GM23338 (cell line): Measurements from ENCODE around the gene BCS1L. TPM values are rescaled to one million over a fixed set of nuclear protein-coding genes. Genes with fewer than 3 reads are reported as not detected.

Source experiments
- ATAC-seq: fragments of 200-7000 bp; cut with Tn5 transposase; 3 replicates; pipeline ENCODE4 v1.9.1; 2020
- DNase-seq: peaks from one replicate; pipeline ENCODE4 v3.0.0-alpha.2; 2015; ENCODE audit warnings: low spot score
- H2AFZ ChIP-seq: fragments of 200-600 bp; sonication (generic); 2 replicates; pipeline ENCODE4 v1.8.0; 2016; ENCODE audit warnings: antibody characterized with exemption, mild to moderate bottlenecking, moderate library complexity
- H3F3A ChIP-seq: fragments of 200-600 bp; sonication (generic); replicated peaks from 2 replicates; pipeline ENCODE4 v1.8.0; 2017; ENCODE audit warnings: antibody characterized with exemption, mixed run types, low read depth
- H3K27ac ChIP-seq: fragments of 200-600 bp; sonication (generic); 2 replicates; pipeline ENCODE4 v1.6.1; 2016; ENCODE audit warnings: low read depth
- H3K27me3 ChIP-seq: fragments of 200-600 bp; sonication (generic); 2 replicates; pipeline ENCODE4 v1.8.0; 2016; ENCODE audit warnings: mild to moderate bottlenecking, mixed run types, moderate library complexity; ENCODE audit not compliant: insufficient read depth
- H3K36me3 ChIP-seq: fragments of 200-600 bp; sonication (generic); 2 replicates; pipeline ENCODE4 v1.8.0; 2016; ENCODE audit warnings: mild to moderate bottlenecking; ENCODE audit not compliant: insufficient read depth
- H3K4me1 ChIP-seq: fragments of 200-600 bp; sonication (generic); 2 replicates; pipeline ENCODE4 v1.8.0; 2016; ENCODE audit warnings: mild to moderate bottlenecking, moderate library complexity; ENCODE audit not compliant: insufficient read depth
- H3K4me2 ChIP-seq: fragments of 200-600 bp; sonication (generic); 2 replicates; pipeline ENCODE4 v1.7.1; 2017; ENCODE audit warnings: mixed run types
- H3K4me3 ChIP-seq: fragments of 200-600 bp; sonication (generic); 2 replicates; pipeline ENCODE4 v1.6.1; 2016; ENCODE audit warnings: mixed run types
- H3K79me2 ChIP-seq: fragments of 200-600 bp; sonication (generic); replicated peaks from 2 replicates; pipeline ENCODE4 v1.8.0; 2017; ENCODE audit warnings: mild to moderate bottlenecking; ENCODE audit not compliant: insufficient read depth
- H3K9me2 ChIP-seq: fragments of 200-600 bp; sonication (generic); 2 replicates; pipeline ENCODE4 v1.8.0; 2017; ENCODE audit not compliant: insufficient read depth
- H4K20me1 ChIP-seq: fragments of 200-600 bp; sonication (generic); replicated peaks from 2 replicates; pipeline ENCODE4 v1.8.0; 2017; ENCODE audit warnings: mild to moderate bottlenecking; ENCODE audit not compliant: insufficient read depth
- H3K27ac Mint-ChIP-seq: 2 replicates; pipeline ENCODE4 v1.8.0; 2020; ENCODE audit warnings: inconsistent platforms, mild to moderate bottlenecking, moderate library complexity, mixed read lengths
- H3K27me3 Mint-ChIP-seq: 3 replicates; pipeline ENCODE4 v1.8.0; 2022; ENCODE audit warnings: low read depth, mild to moderate bottlenecking, moderate library complexity, mixed read lengths, inconsistent platforms; ENCODE audit not compliant: insufficient read depth, poor library complexity
- H3K36me3 Mint-ChIP-seq: 3 replicates; pipeline ENCODE4 v1.8.0; 2021; ENCODE audit warnings: low read depth, mild to moderate bottlenecking, inconsistent platforms, moderate library complexity, mixed read lengths
- H3K4me1 Mint-ChIP-seq: 3 replicates; pipeline ENCODE4 v1.8.0; 2020; ENCODE audit warnings: mild to moderate bottlenecking, inconsistent platforms, mixed read lengths
- H3K4me3 Mint-ChIP-seq: 3 replicates; pipeline ENCODE4 v1.8.0; 2021; ENCODE audit warnings: moderate library complexity, mild to moderate bottlenecking, inconsistent platforms, mixed read lengths
- H3K9me3 Mint-ChIP-seq: 3 replicates; pipeline ENCODE4 v1.8.0; 2020; ENCODE audit warnings: moderate library complexity, mild to moderate bottlenecking, inconsistent platforms, mixed read lengths
- CREB1 ChIP-seq: fragments of 250-450 bp; sonication (Bioruptor Pico); IDR thresholded peaks from 2 replicates; pipeline ENCODE4 v1.5.0; 2020; ENCODE audit warnings: low read depth, mild to moderate bottlenecking, moderate library complexity
- EZH2 ChIP-seq: fragments of 200-600 bp; sonication (generic); IDR thresholded peaks from one replicate; pipeline ENCODE4 v1.8.0; 2017; ENCODE audit warnings: antibody characterized with exemption, mild to moderate bottlenecking, low read depth; ENCODE audit not compliant: unreplicated experiment
- EZH2phosphoT487 ChIP-seq: fragments of 200-600 bp; sonication (generic); IDR thresholded peaks from one replicate; pipeline ENCODE4 v1.8.1; 2018; ENCODE audit warnings: antibody characterized with exemption; ENCODE audit not compliant: unreplicated experiment
- JUNB ChIP-seq: IDR thresholded peaks from one replicate; pipeline ENCODE4 v1.6.1; 2016; ENCODE audit warnings: antibody characterized with exemption; ENCODE audit not compliant: unreplicated experiment
- NANOG ChIP-seq: IDR thresholded peaks from 2 replicates; pipeline ENCODE4 v1.6.1; 2016; ENCODE audit warnings: antibody characterized with exemption, borderline replicate concordance
- POLR2AphosphoS5 ChIP-seq: IDR thresholded peaks from 2 replicates; pipeline ENCODE4 v1.6.1; 2016; ENCODE audit warnings: antibody characterized with exemption, low read depth
- STAT1 ChIP-seq: IDR thresholded peaks from one replicate; pipeline ENCODE4 v1.6.1; 2016; ENCODE audit warnings: antibody characterized with exemption; ENCODE audit not compliant: unreplicated experiment
- ZNF114 ChIP-seq: fragments of 250-450 bp; sonication (Bioruptor Pico); IDR thresholded peaks from 2 replicates; pipeline ENCODE4 v1.5.0; 2020; ENCODE audit warnings: mild to moderate bottlenecking, moderate library complexity
- ZNF331 ChIP-seq: fragments of 250-450 bp; sonication (Bioruptor Pico); IDR thresholded peaks from 2 replicates; pipeline ENCODE4 v1.5.0; 2020; ENCODE audit warnings: low read depth, mild to moderate bottlenecking, moderate library complexity
- polyA plus RNA-seq: library from polyadenylated mRNA; unstranded; fragments of >200 nt; fragmentation: Nextera tagmentation; extraction: Ambion mirVana; gene quantifications from 2 replicates; pipeline ENCODE4 v1.2.1, GENCODE V29; 2016
- total RNA-seq: library from RNA; depleted of rRNA; stranded (reverse); fragments of >200 nt; shearing (Covaris generic); gene quantifications from 2 replicates; pipeline ENCODE4 v1.2.3, GENCODE V29; 2014
- TF ChIP-seq, protein P1 (sequence below): IDR thresholded peaks from one replicate; pipeline ENCODE4 v1.6.1; 2018; ENCODE audit warnings: antibody characterized with exemption; ENCODE audit not compliant: unreplicated experiment
- TF ChIP-seq, protein P2 (sequence below): IDR thresholded peaks from 2 replicates; pipeline ENCODE4 v1.6.1; 2016; ENCODE audit warnings: antibody characterized with exemption
- TF ChIP-seq, protein P3 (sequence below): fragments of 250-450 bp; sonication (Bioruptor Pico); IDR thresholded peaks from 2 replicates; pipeline ENCODE4 v1.5.0; 2020; ENCODE audit warnings: mild to moderate bottlenecking, moderate library complexity
- TF ChIP-seq, protein P4 (sequence below), 2 experiments: fragments of 200-600 bp in 1 of 2; sonication (generic) in 1 of 2; conservative IDR thresholded peaks; 2 replicates each; pipeline versions ENCODE4 v1.5.1 to v1.6.1; 2016 to 2017; ENCODE audit warnings: antibody characterized with exemption in 2 of 2, low read depth in 2 of 2, mild to moderate bottlenecking in 2 of 2, moderate library complexity in 1 of 2

The BCS1L gene
- total and polyA plus RNA-seq, 2 experiments from 2014 or later: 16.9 to 31.6 TPM

DNA sequence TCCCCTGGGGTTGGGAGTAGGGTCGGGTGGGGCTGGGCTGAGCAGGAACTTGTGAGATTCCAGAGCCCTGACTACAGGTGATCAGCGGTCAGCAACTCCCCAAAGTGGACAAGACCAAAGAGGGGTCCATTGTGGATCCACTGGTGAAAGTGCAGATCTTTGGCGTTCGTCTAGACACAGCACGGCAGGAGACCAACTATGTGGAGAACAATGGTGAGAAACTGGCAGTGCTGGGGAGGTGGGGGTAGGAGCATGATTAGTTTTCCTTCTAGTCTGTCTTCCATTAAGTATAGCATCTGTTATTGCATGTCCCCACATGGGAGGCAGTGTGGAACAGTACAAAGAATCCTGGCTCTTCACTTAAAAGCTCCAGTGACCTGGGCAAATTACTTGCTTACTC is 23.8 kb upstream of the BCS1L start:
- no peaks in the 10 kb centered on the region for H3K79me2 ChIP-seq
- no peaks in the 10 kb centered on the region; the same call in 1 of the 2 replicates for H3K9me2 ChIP-seq
- H3K27me3 Mint-ChIP-seq: peaks cover 3% of the 10 kb centered on the region
- no peaks in the 10 kb centered on the region for H3K4me1 Mint-ChIP-seq
- no peak overlapping the region for H3K4me2 ChIP-seq
- H2AFZ ChIP-seq: no peak overlapping the region
- no peak overlapping the region for H3K4me3 Mint-ChIP-seq
- H3F3A ChIP-seq: no peaks in the 10 kb centered on the region
- 0 out of 2 replicates have a peak, but pooled peaks cover 13% of the 10 kb centered on the region for H3K36me3 ChIP-seq
- no peak overlapping the region for H3K4me3 ChIP-seq
- peaks cover 54% of the 10 kb centered on the region for H3K36me3 Mint-ChIP-seq
- DNase-seq (no peak), ATAC-seq (no peak)
- H4K20me1 ChIP-seq: no peaks in the 10 kb centered on the region; the same call in none of the 2 replicates
- TF ChIP-seq, protein P1, sequence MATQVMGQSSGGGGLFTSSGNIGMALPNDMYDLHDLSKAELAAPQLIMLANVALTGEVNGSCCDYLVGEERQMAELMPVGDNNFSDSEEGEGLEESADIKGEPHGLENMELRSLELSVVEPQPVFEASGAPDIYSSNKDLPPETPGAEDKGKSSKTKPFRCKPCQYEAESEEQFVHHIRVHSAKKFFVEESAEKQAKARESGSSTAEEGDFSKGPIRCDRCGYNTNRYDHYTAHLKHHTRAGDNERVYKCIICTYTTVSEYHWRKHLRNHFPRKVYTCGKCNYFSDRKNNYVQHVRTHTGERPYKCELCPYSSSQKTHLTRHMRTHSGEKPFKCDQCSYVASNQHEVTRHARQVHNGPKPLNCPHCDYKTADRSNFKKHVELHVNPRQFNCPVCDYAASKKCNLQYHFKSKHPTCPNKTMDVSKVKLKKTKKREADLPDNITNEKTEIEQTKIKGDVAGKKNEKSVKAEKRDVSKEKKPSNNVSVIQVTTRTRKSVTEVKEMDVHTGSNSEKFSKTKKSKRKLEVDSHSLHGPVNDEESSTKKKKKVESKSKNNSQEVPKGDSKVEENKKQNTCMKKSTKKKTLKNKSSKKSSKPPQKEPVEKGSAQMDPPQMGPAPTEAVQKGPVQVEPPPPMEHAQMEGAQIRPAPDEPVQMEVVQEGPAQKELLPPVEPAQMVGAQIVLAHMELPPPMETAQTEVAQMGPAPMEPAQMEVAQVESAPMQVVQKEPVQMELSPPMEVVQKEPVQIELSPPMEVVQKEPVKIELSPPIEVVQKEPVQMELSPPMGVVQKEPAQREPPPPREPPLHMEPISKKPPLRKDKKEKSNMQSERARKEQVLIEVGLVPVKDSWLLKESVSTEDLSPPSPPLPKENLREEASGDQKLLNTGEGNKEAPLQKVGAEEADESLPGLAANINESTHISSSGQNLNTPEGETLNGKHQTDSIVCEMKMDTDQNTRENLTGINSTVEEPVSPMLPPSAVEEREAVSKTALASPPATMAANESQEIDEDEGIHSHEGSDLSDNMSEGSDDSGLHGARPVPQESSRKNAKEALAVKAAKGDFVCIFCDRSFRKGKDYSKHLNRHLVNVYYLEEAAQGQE: no peak
- TF ChIP-seq EZH2phosphoT487: no peak
- TF ChIP-seq POLR2AphosphoS5: no peak
- TF ChIP-seq CREB1 (CRISPR knock-in tag): no peak
- TF ChIP-seq, protein P2, sequence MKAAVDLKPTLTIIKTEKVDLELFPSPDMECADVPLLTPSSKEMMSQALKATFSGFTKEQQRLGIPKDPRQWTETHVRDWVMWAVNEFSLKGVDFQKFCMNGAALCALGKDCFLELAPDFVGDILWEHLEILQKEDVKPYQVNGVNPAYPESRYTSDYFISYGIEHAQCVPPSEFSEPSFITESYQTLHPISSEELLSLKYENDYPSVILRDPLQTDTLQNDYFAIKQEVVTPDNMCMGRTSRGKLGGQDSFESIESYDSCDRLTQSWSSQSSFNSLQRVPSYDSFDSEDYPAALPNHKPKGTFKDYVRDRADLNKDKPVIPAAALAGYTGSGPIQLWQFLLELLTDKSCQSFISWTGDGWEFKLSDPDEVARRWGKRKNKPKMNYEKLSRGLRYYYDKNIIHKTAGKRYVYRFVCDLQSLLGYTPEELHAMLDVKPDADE: no peak
- no peak for TF ChIP-seq JUNB
- no peak for TF ChIP-seq NANOG
- no peak for TF ChIP-seq EZH2
- TF ChIP-seq, protein P3, sequence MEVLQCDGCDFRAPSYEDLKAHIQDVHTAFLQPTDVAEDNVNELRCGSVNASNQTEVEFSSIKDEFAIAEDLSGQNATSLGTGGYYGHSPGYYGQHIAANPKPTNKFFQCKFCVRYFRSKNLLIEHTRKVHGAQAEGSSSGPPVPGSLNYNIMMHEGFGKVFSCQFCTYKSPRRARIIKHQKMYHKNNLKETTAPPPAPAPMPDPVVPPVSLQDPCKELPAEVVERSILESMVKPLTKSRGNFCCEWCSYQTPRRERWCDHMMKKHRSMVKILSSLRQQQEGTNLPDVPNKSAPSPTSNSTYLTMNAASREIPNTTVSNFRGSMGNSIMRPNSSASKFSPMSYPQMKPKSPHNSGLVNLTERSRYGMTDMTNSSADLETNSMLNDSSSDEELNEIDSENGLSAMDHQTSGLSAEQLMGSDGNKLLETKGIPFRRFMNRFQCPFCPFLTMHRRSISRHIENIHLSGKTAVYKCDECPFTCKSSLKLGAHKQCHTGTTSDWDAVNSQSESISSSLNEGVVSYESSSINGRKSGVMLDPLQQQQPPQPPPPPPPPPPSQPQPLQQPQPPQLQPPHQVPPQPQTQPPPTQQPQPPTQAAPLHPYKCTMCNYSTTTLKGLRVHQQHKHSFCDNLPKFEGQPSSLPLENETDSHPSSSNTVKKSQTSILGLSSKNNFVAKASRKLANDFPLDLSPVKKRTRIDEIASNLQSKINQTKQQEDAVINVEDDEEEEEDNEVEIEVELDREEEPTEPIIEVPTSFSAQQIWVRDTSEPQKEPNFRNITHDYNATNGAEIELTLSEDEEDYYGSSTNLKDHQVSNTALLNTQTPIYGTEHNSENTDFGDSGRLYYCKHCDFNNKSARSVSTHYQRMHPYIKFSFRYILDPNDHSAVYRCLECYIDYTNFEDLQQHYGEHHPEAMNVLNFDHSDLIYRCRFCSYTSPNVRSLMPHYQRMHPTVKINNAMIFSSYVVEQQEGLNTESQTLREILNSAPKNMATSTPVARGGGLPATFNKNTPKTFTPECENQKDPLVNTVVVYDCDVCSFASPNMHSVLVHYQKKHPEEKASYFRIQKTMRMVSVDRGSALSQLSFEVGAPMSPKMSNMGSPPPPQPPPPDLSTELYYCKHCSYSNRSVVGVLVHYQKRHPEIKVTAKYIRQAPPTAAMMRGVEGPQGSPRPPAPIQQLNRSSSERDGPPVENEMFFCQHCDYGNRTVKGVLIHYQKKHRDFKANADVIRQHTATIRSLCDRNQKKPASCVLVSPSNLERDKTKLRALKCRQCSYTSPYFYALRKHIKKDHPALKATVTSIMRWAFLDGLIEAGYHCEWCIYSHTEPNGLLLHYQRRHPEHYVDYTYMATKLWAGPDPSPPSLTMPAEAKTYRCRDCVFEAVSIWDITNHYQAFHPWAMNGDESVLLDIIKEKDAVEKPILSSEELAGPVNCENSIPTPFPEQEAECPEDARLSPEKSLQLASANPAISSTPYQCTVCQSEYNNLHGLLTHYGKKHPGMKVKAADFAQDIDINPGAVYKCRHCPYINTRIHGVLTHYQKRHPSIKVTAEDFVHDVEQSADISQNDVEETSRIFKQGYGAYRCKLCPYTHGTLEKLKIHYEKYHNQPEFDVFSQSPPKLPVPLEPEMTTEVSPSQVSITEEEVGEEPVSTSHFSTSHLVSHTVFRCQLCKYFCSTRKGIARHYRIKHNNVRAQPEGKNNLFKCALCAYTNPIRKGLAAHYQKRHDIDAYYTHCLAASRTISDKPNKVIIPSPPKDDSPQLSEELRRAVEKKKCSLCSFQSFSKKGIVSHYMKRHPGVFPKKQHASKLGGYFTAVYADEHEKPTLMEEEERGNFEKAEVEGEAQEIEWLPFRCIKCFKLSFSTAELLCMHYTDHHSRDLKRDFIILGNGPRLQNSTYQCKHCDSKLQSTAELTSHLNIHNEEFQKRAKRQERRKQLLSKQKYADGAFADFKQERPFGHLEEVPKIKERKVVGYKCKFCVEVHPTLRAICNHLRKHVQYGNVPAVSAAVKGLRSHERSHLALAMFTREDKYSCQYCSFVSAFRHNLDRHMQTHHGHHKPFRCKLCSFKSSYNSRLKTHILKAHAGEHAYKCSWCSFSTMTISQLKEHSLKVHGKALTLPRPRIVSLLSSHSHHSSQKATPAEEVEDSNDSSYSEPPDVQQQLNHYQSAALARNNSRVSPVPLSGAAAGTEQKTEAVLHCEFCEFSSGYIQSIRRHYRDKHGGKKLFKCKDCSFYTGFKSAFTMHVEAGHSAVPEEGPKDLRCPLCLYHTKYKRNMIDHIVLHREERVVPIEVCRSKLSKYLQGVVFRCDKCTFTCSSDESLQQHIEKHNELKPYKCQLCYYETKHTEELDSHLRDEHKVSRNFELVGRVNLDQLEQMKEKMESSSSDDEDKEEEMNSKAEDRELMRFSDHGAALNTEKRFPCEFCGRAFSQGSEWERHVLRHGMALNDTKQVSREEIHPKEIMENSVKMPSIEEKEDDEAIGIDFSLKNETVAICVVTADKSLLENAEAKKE (CRISPR knock-in tag): no peak
- TF ChIP-seq ZNF331 (CRISPR knock-in tag): no peak
- no peak for TF ChIP-seq ZNF114 (CRISPR knock-in tag)
- TF ChIP-seq STAT1: no peak
- TF ChIP-seq, protein P4, sequence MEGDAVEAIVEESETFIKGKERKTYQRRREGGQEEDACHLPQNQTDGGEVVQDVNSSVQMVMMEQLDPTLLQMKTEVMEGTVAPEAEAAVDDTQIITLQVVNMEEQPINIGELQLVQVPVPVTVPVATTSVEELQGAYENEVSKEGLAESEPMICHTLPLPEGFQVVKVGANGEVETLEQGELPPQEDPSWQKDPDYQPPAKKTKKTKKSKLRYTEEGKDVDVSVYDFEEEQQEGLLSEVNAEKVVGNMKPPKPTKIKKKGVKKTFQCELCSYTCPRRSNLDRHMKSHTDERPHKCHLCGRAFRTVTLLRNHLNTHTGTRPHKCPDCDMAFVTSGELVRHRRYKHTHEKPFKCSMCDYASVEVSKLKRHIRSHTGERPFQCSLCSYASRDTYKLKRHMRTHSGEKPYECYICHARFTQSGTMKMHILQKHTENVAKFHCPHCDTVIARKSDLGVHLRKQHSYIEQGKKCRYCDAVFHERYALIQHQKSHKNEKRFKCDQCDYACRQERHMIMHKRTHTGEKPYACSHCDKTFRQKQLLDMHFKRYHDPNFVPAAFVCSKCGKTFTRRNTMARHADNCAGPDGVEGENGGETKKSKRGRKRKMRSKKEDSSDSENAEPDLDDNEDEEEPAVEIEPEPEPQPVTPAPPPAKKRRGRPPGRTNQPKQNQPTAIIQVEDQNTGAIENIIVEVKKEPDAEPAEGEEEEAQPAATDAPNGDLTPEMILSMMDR (conservative IDR thresholded peaks at IDR 0.05; ENCODE audit: low read depth in 2 of 2): no peak
- no peaks in the 10 kb centered on the region for H3K27me3 ChIP-seq
- no peaks in the 10 kb centered on the region for H3K4me1 ChIP-seq
- no peak overlapping the region for H3K27ac ChIP-seq
- H3K27ac Mint-ChIP-seq: no peak overlapping the region; the same call in 1 of the 2 replicates
- H3K9me3 Mint-ChIP-seq: no peaks in the 10 kb centered on the region
